Muscle of back (tissue), 11 donors: ENCODE data around the gene PHF20. TPM values are rescaled to one million over a fixed set of nuclear protein-coding genes. Genes with fewer than 3 reads are reported as not detected.
"Not testable (repeated sequence)": the region's sequence is repeated elsewhere in the genome, so short reads cannot be mapped to it uniquely, and the experiment has no call there.

Source experiments
- DNase-seq, 3 donors: peaks; one replicate each; pipeline versions ENCODE4 v3.0.0 to v3.0.0-alpha.2; 2013
- polyA plus RNA-seq, 10 donors: library from polyadenylated mRNA; unstranded; fragments of 120-200 nt; gene quantifications; one replicate each; pipeline ENCODE4 v1.2.1, GENCODE V29; 2013; ENCODE audit not compliant: insufficient read length in 10 of 10

The PHF20 gene
- polyA plus RNA-seq, 10 donors = 22.8 to 35.7 (median 29.3) TPM

DNA sequence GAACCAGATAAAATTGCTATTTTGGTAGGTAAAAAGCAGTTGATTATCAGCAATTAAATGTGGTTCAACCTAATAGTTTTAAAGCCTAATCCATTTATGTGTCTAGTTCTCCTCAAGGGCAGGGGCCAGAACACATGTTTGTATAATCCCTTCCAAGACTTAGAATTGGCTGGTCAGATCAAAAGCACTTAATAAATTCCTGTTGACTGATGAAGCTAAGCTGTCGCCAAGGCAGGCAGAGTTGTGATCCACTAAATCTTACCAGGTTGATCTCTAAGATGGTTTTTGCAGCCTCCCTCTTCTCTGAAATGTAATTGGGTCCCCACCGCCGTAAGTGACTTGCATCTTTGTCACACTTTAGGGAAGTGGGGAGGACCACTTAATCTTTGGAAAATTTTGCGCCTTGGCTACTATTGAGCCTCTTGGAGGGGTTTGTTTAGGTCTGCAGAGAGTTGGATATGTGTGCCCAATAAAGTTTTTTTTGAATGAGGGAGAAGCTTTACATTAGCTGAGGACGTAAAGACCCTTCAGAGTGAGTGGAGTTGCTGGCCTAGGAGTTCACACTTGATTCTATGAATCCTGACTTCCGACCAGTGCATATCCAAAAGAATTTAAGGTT is 65.9 kb downstream of the PHF20 start:
- DNase-seq = peak in 2 of 3 donors; percentile 10 to 14

DNA sequence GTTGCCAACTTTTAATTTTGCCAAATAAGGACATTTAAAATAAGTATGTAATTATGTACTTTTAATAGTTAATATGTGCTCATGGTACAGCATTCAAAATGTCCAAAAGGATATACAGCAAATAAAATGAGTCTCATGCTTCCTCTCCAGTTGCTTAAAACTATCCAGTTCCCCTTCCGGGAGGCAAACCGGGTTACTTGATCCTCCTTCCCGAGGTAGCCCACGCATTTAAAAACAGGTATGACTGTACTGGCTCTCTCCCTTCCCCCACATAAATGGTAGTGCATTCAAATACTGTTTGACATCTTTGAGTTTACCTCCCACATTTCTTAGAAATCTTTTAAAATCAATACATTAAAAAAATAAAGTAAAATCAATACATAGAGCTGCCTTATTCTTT is 66.4 kb downstream of the PHF20 start:
- DNase-seq = no peak

DNA sequence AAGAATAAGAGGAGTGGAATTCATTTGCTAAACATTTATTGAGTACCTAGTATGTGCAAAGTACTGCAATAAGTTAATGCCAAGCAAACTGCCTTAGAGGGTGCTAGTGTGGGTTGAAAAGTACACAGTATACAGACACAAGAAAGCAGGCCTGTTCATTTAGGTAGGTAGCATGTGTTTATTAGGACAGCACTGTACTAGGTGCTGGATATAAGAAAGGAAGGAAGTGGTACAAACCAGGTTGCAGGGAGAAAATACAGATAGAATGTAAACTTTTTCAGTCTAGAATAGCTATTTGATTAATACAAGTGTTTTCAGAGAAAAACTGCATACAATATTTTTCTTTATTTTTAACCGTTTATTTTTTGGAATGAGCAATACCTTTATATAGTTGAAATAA is 68.1 kb downstream of the PHF20 start:
- DNase-seq = no peak

DNA sequence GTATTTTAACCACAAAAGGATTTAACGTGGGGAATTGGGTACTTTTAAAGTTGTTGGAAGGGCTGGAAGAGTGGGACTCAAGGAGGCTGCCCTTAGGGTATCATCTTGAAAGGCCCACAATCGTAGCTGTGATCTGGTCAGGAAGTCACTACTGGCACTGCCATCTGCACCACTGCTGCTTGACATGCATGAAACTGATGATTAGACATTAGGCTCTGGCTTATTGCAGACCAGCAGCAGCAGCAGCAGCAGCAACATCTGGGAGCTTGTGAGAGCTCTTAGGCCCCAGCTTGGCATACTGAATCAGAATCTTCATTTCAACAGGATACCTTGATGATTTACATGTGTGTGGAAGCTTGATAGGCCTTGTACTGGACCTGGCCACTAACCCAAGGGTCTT is 68.6 kb downstream of the PHF20 start:
- no peak for DNase-seq

DNA sequence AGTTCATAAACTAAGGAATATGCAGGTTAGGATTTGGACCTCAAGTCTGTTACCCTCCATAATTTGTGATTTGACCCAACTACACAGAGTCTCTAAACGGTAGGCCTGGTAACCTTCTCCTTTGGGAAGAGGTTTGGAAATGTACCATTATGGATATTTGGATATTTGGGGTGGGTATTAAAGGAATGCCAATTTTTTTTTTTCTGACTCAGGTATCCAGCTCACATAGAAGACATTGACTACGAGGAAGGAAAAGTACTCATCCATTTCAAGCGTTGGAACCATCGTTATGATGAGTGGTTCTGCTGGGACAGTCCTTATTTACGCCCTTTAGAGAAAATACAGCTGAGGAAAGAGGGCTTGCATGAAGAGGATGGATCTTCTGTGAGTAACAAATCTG is 70.5 kb downstream of the PHF20 start:
- DNase-seq = no peak

DNA sequence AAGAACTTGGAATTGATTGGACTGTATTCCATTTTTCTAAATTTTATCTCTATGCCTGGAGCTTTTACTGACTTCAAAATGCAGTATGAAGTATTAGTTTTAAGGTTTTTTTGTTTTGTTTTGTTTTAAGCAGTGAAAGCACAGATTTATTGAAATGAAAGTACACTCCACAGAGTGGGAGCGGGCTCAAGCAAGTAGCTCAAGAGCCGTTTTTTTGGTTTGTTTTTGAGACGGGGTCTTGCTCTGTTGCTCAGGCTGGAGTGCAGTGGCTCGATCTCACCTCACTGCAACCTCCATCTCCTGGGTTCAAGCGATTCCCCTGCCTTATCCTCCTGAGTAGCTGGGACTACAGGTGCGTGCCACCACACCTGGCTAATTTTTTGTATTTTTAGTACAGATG is 72.1 kb downstream of the PHF20 start:
- DNase-seq = not testable (repeated sequence)

DNA sequence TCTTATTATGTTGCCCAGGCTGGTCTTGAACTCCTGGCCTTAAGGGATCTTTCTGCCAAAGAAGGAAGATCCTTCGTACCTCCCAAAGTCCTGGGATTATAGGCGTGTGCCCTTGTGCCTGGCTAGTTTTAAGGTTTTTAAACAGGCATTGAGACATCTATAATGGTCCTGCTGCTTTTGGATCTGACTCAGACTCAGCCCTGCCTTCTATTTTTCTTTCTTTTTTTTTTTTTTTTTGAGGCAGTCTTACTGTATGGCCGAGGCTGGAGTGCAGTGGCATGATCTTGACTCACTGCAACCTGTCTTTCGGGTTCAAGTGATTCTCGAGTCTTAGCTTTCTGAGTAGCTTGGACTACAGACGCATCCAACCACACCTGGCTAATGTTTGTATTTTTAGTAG is 73.7 kb downstream of the PHF20 start:
- no peak for DNase-seq

DNA sequence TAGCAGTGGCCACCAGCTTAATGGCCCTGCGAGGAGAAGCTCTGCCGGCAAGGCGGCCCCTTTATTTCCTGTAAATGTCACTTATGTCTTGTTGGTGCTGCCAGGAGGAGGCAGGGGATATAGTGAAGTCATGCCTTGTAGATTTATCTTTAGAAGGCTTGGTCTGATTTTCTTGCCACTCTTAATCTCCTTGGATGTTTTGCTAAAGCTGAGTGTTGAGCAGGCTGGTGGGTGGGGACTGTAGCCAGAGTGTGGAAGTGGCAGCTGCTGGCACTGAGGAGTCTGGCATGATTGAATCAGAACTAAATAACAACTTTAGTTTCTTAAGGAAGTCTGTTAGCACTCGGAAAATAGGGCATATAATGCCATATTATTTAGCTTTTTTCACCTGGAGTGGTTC is 77.9 kb downstream of the PHF20 start:
- DNase-seq = no peak

DNA sequence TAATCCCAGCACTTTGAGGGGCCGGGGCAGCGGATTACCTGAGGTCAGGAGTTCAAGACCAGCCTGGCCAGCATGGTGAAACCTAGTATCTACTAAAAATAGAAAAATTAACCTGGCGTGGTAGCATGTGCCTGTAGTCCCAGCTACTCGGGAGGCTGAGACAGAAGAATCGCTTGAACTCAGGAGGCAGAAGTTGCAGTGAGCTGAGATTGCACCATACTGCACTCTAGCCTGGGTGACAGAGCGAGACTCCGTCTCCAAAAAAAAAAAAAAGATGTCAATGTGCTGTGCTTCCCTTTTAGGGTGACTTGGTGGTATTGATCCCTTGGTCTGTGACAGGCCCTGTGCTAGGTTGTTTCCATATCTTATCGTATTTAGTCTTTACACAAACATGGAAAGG is 79.8 kb downstream of the PHF20 start:
- not testable (repeated sequence) for DNase-seq

DNA sequence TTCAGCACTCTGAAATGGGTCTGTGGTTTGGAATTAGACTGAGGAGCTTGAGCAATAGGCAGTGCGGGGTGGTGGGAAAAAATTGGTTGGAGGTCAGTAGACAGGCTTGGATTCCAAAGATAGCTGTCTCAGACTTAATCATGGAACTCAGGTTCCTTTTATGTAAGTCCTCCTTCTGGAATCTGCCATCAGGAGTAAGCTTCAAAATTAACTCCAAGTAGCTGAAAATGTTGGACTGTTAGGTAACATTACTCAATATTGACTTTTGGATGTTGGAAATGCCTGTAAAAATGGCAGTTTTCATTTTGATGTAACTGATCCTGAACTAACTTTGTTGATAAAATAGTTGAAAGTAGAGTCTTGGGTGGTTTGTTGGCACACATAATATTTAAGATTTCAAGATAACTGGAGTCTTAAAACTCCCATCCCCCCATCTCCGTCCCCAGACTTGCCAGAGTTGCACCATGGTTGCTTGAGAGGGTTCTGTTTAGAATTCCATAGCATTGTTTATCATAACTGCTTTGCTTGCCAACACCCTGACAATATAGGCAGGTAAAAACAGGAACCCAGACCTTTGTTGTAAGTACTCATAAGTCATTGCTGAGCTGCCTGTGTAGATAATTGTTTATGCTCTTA is 83.0 kb downstream of the PHF20 start:
- DNase-seq = no peak

DNA sequence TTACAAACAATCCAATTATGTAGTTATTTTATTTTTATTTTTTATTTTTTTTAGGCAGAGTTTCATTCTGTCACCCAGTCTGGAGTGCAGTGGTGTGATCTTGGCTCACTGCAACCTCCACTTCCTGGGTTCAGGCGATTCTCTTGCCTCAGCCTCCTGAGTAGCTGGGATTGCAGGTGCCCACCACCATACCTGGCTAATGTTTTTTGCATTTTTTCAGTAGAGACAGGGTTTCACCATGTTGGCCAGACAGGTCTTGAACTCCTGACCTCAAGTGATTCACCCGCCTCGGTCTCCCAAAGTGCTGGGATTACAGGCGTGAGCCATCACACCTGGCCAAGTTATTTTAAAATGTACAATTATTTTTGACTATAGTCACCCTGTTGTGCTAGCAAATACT is 83.8 kb downstream of the PHF20 start:
- not testable (repeated sequence) for DNase-seq

DNA sequence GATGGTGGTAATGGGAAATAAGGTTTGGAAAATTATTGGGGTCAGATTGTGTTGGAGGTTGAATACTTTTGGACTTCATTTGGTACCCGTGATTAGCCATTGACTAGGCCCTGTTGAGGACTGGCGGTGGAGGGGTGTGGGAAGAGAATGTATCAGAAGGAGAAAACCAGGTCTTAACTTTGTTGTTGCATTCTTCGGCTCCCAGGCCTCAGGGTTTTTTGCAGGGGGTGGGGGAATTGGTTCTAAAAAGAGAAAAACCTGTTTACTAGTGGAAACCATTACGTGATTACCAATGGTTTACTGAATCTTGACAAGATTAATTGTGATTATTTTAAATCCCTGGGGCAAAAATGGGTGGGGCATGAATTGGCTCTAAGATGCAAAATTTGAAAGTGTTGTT is 85.1 kb downstream of the PHF20 start:
- no peak for DNase-seq

DNA sequence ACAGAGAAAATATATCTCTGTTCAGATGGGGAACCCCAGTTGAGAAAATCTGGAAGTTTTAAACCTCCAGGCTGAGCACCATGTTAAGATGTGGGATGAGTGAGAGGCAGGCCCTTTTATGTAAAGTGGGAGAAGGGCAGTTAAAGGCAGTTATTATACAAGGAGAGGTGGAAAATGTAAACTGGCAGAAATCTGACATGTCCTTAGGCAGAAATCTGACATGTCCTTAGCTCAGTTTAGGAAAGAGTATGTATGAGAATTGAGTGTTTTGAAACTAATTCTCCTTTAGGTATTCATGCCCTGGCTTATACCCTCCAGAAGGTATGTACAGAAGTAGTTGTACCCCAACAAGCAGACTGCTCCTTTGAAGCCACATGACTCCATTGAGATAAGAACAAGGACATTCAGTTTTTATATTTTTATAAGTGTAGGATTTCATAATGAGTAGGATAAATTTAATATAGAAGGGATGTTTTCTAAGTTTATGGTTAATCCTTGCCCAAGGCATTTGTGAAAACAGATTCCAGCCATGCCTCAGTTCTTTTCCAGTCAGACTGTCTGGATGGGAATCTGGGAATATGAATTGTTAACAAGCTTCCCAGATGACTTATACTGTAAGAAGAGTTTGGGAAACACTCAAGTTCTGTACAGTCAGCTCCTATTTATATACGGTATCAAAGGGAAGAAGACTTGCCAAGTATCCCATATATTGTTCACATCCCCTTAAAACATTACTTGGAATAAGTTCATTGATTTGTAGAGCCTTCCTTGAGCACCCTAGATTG is 94.8 kb downstream of the PHF20 start:
- DNase-seq = peak in 1 of 3 donors; percentile 43

DNA sequence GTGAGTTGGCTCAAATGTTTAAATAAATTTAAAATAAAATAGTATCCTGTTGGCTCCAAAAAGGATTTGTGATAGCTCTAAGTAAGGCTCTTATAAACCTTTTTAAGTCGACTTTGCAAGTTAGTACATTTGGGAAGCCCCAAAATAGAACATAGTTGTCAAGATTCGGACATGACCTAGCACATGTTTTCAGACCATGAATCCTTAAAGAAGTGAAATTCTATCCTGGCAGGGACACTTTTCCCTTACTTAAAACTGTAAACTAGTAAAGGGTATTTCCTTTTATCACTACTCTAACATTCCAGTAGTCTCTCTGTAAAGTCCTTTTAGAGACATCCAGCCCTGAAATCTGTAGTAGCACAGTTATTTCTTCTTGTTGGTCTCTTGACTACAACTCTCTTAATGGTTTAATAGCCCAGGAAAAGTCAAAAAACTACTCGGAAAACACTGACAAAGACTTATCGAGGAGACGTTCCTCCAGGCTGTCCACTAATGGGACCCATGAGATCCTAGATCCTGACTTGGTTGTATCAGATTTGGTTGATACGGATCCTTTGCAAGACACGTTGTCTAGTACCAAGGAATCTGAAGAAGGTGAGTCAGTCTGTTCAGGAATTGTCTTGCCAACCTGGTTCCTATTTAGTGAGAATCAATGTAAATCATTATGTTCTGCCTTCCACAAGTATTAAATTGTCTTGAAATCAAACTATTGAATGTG is 98.9 kb downstream of the PHF20 start:
- no peak for DNase-seq

DNA sequence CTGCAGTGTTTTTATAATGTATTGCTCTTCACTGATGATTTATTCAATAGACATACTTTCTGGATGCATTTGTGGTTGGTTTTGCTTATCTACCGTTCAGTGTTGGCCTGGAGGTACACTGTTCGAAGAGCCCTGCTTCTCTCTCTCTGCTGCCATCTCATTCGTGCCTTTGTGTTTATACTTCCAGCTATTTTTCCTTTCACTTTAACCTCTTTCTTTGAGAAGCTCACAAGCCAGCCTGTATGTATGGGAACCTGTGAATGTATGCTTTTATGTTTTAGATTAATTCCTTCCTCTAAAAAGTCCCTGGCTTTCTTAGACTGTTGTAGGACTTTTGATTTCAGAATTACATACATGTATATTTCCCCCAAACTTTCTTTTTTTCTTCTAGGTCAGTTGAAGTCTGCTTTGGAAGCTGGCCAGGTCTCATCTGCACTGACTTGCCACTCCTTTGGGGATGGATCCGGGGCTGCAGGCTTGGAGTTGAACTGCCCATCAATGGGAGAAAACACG is 99.5 kb downstream of the PHF20 start:
- peak in 2 of 3 donors; percentile 22 to 35 for DNase-seq

DNA sequence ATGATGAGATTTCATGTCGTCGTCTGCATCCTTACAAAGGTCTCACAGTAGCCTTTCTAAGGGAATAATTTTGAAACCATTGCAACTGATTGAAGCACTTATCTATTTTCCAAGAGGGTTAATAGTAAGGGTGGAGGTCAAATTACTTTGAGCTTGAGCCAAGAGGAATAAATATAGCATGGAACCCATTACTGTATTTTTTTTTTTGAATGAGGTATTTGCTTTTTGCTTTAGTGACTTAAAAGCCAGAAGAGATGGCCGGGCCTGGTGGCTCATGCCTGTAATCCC is 104.2 kb downstream of the PHF20 start:
- DNase-seq = no peak

DNA sequence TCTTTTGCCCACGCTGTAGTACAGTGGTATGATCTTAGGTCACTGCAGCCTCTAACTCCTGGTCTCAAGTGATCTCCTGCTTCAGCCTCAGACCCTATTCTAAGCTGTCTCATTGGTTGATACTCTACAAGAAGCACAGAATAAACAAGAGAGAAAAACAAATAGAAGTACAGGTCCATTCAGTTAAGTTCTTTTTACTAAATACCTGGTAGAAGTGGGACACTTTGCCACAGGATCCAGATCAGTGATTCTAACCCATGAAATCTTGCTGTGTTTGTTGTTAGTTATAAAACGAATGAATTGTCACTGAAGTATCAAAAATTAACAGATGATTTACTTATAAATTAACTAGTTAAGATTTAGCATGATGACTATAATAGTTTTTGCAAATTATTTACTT is 105.8 kb downstream of the PHF20 start:
- no peak for DNase-seq

DNA sequence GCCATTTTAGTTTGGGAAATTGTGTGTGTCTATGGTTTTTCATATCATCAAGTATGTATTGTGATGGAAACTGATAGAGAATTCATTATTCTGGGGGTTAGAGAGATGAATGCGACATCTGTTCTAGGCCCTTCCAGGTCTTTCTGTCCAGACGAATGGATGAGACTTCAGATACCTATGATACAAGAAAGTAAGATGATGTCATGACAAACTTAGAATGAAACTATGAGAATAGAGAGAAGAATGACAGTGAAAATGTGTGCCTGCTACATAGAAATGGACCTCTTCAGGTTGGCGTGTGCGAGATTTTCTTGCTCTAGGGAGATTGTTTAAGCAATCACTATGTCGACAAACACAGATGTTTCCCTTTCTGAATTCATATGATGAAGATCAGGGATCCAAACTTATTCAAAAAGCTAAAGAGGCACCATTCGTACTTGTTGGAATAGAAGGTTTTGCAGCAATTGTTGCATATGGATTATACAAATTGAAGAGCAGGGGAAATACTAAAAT is 106.4 kb downstream of the PHF20 start:
- DNase-seq = no peak

DNA sequence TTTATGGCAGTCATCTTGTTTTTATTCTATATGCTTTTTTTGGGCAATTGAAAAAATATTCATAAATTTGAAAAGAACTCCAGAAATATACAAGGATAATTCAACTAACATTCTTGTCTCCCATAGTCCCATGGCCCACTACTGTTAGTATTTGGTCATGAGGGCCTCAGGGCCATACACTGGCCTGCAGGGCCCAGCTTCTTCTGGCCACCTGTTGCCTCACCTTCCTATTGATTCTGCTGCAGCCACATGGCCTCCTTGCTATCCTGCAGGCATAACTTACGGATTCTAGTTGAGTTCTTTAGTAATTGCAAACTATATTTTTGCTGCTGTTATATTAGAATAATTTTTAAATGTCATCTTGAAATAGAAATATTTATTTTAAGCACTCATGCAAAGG is 109.9 kb downstream of the PHF20 start:
- DNase-seq = no peak

DNA sequence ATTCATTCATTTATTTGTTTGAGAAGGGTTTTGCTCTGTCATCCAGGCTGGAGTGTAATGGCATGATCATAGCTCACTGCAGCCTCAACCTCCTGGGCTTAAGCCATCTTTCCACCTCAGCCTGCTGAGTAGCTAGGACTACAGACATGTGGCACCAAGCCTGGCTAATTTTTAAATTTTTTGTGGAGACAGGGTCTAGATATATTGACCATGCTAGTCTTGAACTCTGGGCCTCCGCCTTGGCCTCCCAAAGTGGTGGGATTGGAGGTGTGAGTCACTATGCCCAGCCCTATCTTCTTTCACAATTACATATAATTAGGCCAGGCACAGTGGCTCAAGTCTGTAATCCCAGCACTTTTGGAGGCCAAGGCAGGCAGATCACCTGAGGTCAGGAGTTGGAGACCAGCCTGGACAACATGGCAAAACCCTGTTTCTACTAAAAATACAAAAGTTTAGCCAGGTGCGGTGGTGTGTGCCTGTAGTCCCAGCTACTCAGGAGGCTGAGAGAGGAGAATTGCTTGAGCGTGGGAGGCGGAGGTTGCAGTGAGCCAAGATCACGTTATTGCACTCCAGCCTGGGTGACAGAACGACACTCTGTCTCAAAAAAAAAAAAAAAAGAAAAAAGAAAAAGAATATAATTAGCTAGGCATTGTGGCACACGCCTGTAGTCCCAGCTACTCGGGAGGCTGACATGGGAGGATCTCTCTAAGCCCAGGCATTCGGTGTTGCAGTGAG is 110.8 kb downstream of the PHF20 start:
- not testable (repeated sequence) for DNase-seq

DNA sequence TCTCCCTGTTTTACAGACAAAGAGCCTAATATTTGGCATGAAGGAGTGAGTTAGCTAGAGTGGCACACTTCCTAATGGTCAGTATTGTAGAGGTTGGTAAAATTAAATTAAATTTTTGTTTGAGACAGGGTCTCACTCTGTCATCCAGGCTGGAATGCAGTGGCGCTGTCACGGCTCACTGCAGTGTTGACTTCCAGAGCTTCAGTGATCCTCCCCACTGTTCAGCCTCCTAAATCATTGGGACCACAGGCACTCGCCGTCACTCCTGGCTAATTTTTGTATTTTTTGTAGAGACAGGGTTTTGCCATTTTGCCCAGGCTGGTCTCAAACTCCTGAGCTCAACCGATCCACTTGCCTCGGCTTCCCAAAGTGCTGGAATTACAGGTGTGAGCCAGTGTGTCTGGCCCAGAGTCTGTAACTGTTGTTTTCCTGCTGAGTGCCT is 111.5 kb downstream of the PHF20 start:
- DNase-seq = no peak
